ENCODE data around the gene TTC39B.

GRCh38 chr9:15294604-15295003, 12.4 kb downstream of the TTC39B start:
- TF ChIP-seq CTCF (tag by site-specific recombination; IDR thresholded peaks at IDR 0.05) (no peak), ZBTB1 (tag by site-specific recombination; IDR thresholded peaks at IDR 0.05) (no peak), ZNF121 (tag by site-specific recombination; IDR thresholded peaks at IDR 0.05) (no peak), ZNF350 (tag by site-specific recombination; IDR thresholded peaks at IDR 0.05) (no peak), ZNF140 (tag by site-specific recombination; IDR thresholded peaks at IDR 0.05) (no peak), KLF10 (tag by site-specific recombination; IDR thresholded peaks at IDR 0.05) (no peak), ZNF843 (tag by site-specific recombination; IDR thresholded peaks at IDR 0.05) (no peak), ZNF513 (tag by site-specific recombination; IDR thresholded peaks at IDR 0.05) (no peak), SETDB1 (IDR thresholded peaks at IDR 0.05; ENCODE audit: insufficient read length, low read length) (no peak)
